Gastroesophageal sphincter (tissue), 3 donors: Measurements from ENCODE around the gene MN1.

ENCODE experiments used
- CTCF ChIP-seq, 4 experiments: fragments of 200-600 bp in 2 of 4; fragments of 450-650 bp in 2 of 4; sonication (generic) in 1 of 4; IDR thresholded peaks; one replicate each; pipeline ENCODE4 v1.5.1; 2017 to 2019; ENCODE audit warnings: antibody characterized with exemption in 4 of 4, mild to moderate bottlenecking in 2 of 4, moderate library complexity in 2 of 4
- EP300 ChIP-seq: sonication (generic); formaldehyde crosslinking; IDR thresholded peaks from one replicate; pipeline ENCODE4 v1.6.1; 2017; ENCODE audit warnings: antibody characterized with exemption, mild to moderate bottlenecking
- POLR2A ChIP-seq, 2 donors: fragments of 450-650 bp; IDR thresholded peaks; one replicate each; pipeline ENCODE4 v1.6.1; 2017; ENCODE audit warnings: antibody characterized with exemption in 2 of 2, mild to moderate bottlenecking in 2 of 2, moderate library complexity in 1 of 2

- TF ChIP-seq CTCF (IDR thresholded peaks at IDR 0.05) (no peak), POLR2A (IDR thresholded peaks at IDR 0.05) (no peak), EP300 (no peak)
Observed at GRCh38 chr22:27760474-27760873, 41.1 kb downstream of the MN1 start.
